M059J (cell line): ENCODE measurements around the gene SLC22A23. TPM values are rescaled to one million over a fixed set of nuclear protein-coding genes. Genes with fewer than 3 reads are reported as not detected.

Source experiments
- DNase-seq: peaks from one replicate; pipeline ENCODE4 v3.0.0-alpha.2; 2012; ENCODE audit warnings: low read depth
- total RNA-seq: library from RNA; depleted of rRNA; stranded (reverse); fragments of >200 nt; shearing (Covaris generic); gene quantifications from 2 replicates; pipeline ENCODE4 v1.2.3, GENCODE V29; 2014

SLC22A23 gene
- total RNA-seq, 1 experiment from 2014 or later = 0.64 TPM

DNA sequence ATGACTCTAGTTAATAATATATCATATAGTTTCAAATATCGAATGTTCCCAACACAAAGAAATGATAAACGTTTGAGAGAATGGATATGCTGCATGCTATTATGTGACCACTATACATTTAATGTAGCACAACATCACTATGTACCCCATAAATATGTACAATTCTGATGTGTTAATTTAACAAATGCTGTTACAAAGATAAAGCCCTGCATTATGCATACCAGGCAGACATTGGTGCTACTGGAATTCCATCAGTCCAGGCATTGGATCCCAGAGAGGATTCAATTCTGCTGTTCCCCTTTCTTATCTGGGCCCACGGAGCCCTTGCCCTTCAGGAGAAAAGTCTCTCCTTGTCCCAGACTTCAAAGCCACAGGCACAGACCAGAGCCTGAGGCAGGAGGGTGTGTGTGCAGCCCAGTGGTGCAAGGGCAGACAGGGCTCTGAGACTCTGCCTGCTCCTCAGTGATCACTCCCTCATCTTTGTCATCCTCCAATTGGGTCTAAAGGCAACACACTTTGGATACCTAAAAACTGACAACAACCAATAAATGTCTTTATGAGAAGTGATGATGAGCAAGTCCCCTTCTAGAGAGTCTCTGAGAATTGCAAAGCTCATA, 152.9 kb downstream of the SLC22A23 start:
- no peak for DNase-seq

DNA sequence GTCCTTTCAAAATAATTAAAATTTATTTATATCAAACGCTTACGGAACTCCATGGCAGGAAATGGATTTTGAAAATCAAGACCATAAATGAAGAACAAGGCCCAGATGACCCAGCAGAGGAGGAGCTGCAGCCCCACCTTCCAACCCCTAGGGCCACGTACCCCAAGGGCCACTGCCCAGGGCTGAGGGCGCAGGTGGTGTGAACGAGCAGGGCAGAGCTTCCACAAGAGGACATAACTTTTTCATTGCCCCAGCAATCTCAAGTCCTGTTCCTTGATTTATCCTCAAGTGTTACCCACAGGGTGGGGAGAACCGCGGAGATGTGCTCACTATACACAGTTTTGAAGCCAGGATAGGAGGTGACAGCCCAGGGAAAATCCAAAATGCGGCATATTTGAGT, 155.3 kb downstream of the SLC22A23 start:
- DNase-seq = no peak

DNA sequence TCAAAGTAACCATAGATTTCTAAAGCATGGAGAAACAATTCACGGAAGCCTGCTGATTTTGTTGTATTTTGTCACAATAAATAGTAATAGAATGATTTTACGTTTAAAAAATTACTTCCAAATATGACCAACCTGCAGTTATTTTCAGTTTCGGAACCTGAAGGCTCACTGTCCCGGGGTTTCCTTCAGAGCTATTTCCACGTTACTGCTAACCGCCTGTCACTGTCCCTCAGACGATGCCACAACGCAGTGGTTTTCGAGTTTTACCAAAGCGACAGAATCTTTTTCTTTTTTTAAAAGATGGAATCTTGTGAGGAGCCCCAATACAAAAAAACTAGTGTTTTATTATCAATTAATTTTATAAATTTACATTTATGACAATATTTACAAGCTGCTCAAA, 157.6 kb downstream of the SLC22A23 start:
- DNase-seq = no peak

DNA sequence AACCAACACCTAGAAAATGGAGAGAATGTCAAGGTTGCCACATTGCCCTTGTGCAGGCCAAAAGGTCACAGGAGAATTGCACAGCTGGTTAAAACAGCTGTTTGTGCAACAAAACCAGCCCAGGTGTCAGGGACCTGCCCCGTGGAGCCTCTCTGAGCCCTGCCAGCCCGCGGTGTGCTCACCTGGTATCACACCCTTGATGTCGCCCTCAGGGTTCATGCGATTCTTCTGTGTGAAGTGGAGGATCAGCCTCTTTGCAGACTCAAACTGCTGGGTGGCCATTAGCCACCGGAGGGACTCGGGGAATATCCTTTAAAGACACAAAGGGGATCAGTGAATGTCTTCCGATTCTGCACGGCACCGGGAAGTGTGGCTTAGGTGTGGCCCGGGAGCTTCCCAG, 158.9 kb downstream of the SLC22A23 start:
- no peak for DNase-seq

DNA sequence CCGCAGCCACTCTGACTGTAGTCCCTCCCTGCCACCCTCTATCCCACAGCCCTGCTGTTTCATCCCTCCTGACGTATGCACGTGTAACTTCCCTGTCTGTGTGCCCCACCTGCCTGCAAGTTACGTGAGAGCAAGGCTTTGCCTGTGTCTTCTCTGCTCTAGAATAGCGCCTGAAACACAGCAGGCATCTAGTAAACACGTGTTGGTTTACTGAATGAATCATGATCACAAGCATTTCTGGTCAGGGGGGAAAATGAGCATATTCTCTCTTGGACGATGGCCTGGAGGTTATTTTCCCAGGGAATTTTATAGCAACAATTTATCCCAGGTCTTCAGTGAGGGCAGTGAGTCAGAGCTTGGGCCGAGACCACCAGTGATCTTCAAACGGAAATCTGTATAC, 159.8 kb downstream of the SLC22A23 start:
- peak; percentile 59 for DNase-seq

DNA sequence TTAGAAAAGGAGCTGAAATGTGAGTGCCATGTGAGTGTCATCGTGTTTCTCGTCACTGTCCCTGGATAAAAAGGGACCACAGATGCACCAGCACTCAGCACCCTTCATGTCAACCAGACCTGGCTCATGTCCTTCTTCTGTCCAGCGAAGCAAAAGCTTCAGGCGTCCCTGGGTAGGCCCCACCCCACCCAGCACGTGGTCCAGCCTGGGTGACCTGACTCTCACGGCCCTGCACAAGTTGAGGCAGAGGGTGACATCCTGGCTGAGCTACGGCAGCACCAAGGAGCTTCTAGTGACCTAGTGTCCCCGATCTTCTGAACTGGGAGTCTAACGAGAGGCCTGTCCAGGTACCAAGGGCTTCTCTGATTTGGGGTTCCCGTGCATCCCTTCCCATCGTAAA, 160.3 kb downstream of the SLC22A23 start:
- no peak for DNase-seq

DNA sequence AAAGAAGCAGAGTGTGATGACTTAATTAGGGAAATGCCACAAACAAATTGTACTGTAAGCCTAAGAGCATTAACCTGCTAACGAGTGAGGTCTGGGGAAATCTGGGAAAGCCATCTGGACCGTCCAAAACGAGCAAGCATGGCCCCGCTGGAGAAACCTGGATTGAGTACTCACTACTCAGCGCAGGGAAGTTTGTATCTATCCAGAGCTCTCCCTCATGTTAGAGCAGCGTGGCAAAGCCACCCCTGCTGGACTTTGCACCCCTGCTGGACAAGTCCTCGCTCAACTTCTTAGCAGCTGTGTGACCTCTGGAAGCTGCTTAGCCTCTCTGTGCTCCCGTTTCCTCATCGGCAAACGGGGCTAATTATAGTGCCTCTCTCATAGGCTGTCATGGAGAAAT, 160.8 kb downstream of the SLC22A23 start:
- DNase-seq = no peak

DNA sequence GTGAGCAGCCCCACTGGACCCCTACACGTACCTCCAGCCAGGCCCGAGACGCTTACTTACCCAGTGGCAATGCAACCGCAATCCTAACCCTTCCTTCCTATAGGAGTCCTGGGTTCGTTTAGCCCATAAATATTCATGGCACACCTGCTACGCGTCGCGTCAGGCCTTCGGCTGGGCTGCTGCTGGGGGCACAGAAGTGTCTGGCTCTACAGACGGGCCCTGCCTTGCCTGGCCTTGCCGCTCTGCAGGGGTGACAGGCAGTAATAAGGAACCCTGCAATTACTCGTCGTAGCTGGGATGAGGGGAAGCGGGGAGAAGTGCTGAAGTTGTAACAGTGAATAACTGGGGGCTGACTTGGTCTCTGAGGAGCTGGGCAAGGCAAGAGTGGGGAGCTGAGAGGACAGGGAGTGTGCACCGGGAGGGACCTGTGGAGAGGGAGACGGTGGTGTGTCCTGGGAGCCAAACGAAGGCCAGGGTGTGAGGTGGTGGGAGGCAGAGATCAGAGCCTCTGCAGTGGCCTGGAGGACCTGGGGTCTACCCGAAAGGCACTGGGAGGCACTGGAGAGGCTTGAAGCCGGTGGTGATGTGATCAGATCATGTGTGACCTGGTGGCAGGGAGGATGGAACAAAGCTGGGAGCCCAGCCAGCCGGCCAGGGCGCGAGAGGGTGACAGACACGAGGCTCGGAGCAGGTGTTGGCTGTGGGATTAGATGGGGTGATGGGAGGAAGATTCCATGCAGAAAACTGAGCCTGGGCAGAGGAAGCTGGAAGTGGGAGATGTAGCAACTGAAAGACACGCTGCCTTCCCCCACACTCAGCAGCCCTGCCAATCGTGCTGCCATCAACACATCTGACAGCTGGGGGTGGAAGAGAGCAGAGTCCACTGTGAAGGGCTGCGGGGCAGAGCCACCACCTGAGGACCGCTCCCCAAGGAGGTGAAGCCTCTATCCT, 161.7 kb downstream of the SLC22A23 start:
- DNase-seq = no peak

DNA sequence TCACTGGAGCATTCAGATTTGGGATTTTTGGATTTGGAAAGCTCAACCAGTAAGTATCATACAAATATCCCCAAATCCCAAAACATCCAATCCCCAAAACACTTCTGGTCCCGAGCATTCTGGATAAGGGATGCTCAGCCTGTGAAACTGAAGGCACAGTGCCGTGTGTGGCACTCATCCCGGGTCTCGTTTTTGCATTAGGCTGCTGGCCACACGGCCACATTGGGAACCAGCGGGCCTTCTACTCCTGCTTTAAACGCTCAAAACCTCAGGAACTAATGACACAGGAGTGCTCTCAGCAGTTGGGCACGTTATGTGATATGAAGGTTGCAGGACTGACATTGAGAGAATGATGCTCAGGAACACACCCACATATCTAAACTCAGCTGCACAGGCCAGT, 162.5 kb downstream of the SLC22A23 start:
- DNase-seq = no peak

DNA sequence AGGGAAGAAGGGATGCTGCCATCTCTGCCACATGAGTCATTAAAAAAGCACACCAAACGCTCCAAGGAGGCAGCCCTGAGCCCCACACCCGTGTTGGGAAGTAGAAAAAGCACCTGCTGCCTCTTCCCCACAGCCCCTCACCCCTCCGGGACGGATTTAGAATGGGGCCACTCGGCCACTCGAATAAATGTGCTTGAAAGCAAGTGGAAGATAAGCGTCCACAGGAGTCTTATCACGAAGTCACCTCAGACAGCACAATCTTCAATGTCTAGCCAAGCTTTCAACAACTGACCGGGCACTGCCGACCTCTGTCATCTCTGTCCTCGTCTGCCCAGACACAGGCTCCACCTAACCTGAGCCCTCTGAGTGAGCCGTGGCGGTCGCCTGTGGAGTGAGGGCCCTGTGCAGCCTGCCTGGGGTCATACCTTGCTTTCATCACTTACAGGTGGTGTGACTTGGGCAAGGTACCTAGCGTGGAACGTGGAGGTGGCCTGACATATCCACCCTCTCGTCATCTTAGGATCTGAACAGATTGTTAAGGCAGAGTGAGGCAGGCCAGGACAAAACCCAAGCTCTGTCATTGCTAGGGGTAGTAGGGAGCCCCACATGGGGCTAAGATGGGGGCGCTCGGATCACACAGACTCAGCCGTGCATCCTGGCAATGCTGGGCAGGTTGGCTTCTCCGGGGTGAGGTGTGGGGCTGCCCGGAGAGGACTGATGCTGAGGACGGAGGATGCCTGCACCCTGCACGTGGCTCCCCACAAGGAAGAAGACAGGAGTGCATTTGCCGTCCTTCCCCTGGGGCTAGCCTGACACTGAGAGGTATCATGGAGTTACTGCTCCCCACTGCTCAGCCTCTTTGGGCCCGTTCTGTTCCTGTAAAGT, 163.3 kb downstream of the SLC22A23 start:
- DNase-seq = no peak

DNA sequence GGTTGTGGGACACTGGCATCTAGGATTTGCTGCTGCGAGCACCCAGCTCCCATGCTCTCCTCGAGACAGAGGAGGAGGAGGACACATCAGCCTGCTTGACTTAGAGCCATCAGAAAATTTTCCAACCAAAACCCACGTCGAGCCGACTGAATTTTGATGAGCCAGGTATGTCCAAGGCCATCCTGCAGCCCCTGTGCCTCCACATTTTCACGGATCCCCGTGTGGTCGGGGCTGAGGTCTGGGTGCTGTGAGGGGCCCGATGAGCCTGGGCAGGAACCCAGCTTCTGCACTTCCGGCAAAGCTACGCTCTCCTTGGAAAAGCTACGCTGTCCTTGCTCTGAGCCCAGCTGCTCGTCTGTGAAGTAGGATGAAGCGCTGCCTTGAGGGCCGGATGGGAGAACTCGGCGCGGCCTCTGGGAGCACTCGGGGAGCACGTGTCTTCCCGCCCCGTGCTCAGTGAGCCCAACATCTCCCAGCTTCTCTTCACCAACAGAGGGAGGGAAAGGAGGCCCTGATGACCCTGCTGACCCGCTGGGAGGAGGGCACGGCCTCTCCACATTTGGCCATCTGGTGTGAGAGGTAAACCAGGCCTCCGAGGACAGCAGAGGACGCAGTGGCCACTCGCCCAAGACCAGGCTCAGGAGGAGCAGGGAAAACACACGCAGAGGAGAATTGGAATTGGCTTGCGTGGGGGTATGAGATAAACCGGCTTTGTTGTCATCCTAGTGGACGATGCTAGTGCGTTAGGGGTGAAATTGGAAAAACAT, 164.2 kb downstream of the SLC22A23 start:
- DNase-seq = no peak

DNA sequence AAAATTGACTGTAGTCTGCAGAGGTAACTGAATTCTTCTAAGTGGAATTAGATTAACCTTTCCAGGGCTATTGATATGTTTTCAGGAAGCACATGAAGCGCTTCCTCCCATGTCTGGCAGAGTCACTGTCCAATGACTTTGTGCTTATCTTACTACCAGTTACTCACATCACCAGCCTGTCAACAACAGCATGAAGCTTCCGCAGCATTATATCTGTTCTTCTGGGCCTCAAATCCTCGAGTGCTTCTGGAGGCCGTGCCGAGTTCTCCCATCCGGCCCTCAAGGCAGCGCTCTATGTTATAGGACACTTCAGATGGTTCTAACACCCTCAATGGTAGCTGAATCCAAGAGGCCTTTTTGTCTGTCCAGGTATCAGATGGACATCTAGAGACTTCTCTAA, 164.9 kb downstream of the SLC22A23 start:
- DNase-seq = no peak

DNA sequence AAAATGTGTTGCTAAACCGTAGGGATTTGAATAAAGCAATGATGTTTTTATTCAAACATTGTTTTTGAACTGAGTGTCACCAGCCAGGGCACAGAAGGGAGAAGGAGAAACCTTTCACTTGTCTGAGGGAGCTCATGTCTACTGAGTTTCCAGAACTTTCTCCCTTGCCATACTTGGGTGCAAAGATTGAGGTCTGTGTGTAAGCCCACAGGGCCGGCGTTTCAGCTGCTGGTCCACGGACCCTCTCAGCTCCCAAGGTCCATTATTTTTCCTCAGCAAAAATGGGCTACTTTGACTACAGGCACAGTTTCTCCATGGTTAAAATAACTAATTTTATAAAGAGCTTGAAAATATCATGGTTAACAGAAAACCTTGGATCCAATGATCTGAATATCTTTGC, 165.5 kb downstream of the SLC22A23 start:
- no peak for DNase-seq

DNA sequence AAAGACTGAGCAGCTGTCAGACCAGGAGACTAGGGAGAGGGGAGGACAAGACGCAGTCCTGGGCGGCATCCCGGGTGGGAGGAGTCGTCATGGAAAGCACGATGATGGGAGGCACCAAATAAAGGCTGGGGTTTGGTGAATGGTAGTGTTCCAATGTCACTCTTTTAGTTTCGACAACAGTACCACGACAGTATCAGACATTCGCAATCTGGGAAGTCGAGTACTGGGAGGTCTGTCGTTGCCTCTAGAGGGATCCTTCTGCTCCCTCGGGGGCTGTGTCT, 166.0 kb downstream of the SLC22A23 start:
- DNase-seq = no peak

DNA sequence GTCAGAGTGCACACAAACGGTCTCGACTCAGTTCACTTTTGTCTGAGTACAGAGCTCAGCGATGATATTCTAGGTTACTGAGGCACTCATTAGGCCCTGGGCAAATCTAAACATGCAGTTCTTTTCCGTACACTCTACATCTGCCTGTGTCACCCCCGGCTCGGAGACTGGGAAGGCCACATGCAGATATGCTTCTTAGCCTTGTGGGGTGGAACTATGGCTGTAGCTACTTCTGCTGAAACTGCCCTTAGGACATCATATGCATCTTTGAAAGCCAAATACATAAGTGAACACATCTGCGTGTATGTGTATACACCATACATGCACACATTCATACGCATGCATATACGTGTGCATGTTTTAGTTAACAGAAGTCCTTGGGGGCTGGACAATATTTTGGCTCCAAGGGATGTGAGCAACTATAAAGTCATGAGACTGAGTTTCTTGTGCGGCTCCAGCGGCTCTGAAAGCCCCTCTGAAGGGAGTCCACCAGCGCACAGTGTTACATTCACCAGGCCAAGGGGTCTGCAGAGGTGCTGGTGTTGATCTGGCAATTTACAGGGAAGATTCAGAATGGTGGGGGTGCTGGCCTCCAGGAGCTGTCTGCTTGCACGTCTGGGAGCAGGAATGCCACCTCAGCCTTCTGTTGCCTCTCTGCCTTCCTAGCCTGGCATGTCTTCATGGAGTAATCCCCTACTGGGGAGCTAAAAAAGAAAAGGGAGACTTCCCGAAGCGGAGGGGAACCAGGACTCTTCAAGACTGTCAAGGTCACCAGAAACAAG, 166.5 kb downstream of the SLC22A23 start:
- no peak for DNase-seq

DNA sequence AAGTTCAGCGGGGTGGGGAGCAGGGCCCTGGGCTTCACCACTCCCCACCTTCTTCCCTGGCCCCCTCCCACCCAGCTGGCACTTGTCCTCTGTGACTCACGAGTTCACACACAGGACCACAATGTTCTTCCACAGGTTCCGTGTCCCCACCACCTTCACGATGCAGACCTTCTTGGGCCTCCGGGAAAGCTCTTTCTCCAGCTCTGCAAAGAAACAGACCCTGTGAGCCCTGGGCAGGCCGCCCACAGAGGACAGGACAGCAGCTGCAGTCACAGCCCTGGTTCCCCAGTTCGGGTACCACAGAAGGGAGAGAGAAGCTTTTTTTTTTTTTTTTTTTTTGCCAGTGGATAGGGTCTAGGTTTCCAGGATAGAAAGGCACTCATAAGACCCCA, 167.2 kb downstream of the SLC22A23 start:
- no peak for DNase-seq

DNA sequence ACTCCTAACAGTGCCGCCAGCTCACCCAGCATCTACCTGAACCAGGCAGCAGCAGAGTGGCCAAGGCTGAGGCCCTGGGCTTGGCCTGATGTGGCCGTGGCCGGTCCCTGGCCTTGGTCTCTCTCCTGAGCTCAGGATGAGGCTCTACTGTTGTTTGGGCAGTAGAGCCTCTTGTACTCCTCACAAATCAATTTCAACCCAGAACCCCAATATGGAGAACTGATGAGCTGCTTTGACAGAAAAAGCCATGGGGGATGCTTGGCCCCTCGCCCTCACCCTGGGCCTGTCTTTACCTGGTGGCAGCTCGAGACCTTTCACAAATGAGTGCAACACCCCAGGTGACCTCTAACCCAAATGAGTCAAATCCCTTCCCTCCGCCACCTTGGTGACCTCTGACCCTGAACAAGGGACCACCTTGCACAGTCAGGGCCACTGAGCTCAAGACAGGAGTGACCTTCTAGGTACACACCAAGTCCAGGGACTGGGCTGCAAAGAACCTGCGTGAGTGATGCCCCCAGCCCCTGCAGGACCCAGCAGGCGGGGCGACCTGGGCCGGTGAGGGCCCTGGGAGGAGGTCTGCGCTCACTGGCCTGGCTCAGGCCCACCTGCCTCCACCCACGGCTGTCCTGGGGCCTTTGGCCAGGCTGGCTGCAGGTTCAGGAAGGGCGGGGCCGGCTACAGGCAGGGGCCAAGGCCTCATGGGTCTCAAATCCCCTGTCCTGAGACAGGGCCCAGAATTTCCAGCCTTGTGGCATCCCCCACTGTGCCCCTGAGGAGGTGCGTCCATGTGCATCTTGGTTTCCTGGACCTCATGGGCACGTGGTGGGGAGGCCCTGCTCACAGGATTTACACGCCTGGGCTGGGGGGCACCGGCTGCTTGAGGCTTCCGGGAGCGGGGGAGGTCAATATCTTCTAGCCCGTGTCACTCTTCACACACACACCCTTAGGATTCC, 167.9 kb downstream of the SLC22A23 start:
- DNase-seq = no peak

DNA sequence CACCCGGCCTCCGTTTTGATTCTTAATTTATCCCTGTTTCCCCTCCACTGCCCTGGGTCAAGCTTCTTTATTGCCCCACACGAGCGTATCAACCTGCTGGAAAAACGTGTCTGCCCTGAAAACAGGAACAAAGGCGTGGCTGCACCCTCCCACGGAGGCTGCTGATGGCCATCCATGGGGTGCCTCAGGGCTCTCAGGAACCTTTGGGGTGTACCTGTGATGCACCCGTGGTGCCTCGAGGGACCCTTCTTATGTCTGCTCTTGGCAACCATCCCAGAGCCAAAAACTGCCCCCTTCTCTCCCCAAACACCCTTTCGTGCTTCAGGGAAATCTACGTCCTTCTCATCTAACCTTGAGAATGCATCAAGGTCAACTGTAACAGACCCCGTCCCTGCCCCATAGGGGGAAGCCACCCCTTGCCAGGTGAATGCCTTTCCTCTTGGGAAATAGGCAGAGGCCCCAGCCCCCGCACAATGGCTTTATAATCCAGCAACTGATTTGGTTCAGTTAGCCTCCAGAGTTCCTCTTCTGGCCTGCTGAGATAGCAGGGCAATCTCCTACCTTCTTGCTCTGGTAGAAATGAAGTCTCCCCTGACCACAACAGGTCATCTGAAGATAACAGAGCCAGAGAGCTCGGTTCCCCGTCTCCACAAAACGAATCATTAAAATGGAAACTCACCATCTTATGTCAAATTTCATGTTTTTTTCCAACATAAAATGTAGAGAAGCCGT, 168.7 kb downstream of the SLC22A23 start:
- no peak for DNase-seq

DNA sequence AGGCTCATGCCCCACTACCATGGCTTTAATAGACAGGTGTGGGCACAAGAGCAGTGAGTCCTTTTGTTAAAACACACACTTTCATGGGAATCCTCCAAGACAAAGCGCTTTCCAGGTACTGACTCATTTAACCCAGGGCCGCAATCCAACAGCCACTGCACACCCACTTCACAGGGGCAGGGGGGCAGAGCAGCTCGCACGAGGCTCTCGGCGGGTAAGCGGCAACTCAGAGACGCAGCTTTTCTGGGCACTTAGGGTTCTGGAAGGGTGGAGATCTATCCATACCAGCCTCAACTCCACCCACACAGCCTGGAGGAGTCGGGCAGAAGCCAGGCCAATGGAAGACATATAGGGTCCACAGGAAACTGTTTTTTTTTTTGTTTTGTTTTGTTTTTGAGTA, 169.5 kb downstream of the SLC22A23 start:
- no peak for DNase-seq
